GM12878 (cell line): ENCODE measurements around the gene ISL1. TPM values are rescaled to one million over a fixed set of nuclear protein-coding genes. Genes with fewer than 3 reads are reported as not detected.

Experiments
- ATAC-seq: fragments of 200-7000 bp; cut with Tn5 transposase; 3 replicates; pipeline ENCODE4 v1.9.1; 2020; ENCODE audit warnings: mild to moderate bottlenecking, moderate library complexity
- BruUV-seq: library from RNA; stranded (reverse); fragments of 400-500 nt; replicated peaks from 2 replicates; lab custom pipeline; 2021; lab: Mats Ljungman, UMichigan
- CTCF ChIA-PET: fragments of 300-600 bp; sonication (Branson Sonifier 250); formaldehyde crosslinking; extraction: SDS; loops from one replicate; lab custom pipeline; 2021; ENCODE audit warnings: inconsistent platforms; lab: Yijun Ruan, JAX
- POLR2A ChIA-PET: fragments of 350-600 bp; formaldehyde crosslinking; extraction: SDS; loops from one replicate; lab custom pipeline; 2021; ENCODE audit warnings: inconsistent platforms; lab: Charles Lee
- RAD21 ChIA-PET: fragments of 300-600 bp; sonication (Branson Sonifier 250); formaldehyde crosslinking; loops from one replicate; lab custom pipeline; 2023; ENCODE audit warnings: antibody characterized with exemption; ENCODE audit not compliant: unreplicated experiment; lab: Charles Lee
- SMC1A ChIA-PET: fragments of 300-600 bp; sonication (Branson Sonifier 250); formaldehyde crosslinking; loops from one replicate; lab custom pipeline; 2023; ENCODE audit not compliant: unreplicated experiment, uncharacterized antibody; lab: Charles Lee
- DNase-seq: peaks from one replicate; pipeline ENCODE4 v3.0.0-alpha.2; 2011; ENCODE audit warnings: low read depth, low spot score
- FAIRE-seq: peaks from 3 replicates; lab custom pipeline; 2011; peaks lifted over from hg19 to GRCh38; lab: Jason Lieb, UNC
- H2AFZ ChIP-seq: 2 replicates; pipeline ENCODE4 v1.6.0; 2011; ENCODE audit warnings: low read depth, low read length, control low read depth; ENCODE audit not compliant: control insufficient read depth
- H3K27ac ChIP-seq: 2 replicates; pipeline ENCODE4 v1.5.1; 2011; ENCODE audit warnings: control low read depth; ENCODE audit not compliant: control insufficient read depth, insufficient read depth
- H3K27me3 ChIP-seq, 2 experiments: replicated peaks in 1 of 2; 2 replicates each; pipeline versions ENCODE4 v1.6.0 to v1.6.1; 2011; ENCODE audit warnings: low read length in 1 of 2; ENCODE audit not compliant: control insufficient read depth in 2 of 2, insufficient read depth in 2 of 2
- H3K36me3 ChIP-seq, 2 experiments: 2 replicates each; pipeline ENCODE4 v1.5.1; 2011; ENCODE audit warnings: low read length in 1 of 2; ENCODE audit not compliant: control insufficient read depth in 2 of 2, insufficient read depth in 2 of 2
- H3K4me1 ChIP-seq: 2 replicates; pipeline ENCODE4 v1.6.1; 2011; ENCODE audit warnings: mild to moderate bottlenecking, low read length, moderate library complexity, mixed read lengths; ENCODE audit not compliant: control insufficient read depth, insufficient read depth
- H3K4me2 ChIP-seq: 2 replicates; pipeline ENCODE4 v1.6.0; 2011; ENCODE audit warnings: control low read depth; ENCODE audit not compliant: control insufficient read depth, insufficient read depth
- H3K4me3 ChIP-seq: fragments of 200-600 bp; sonication (generic); 2 replicates; pipeline ENCODE4 v1.5.1; 2016
- H3K79me2 ChIP-seq: 2 replicates; pipeline ENCODE4 v1.6.0; 2011; ENCODE audit warnings: low read length; ENCODE audit not compliant: control insufficient read depth, insufficient read depth
- H3K9ac ChIP-seq: 2 replicates; pipeline ENCODE4 v1.8.0; 2011; ENCODE audit warnings: low read length, control low read depth, mixed read lengths; ENCODE audit not compliant: control insufficient read depth, insufficient read depth
- H3K9me3 ChIP-seq: replicated peaks from 3 replicates; pipeline ENCODE4 v1.5.1; 2011; ENCODE audit warnings: mild to moderate bottlenecking, low read length; ENCODE audit not compliant: control insufficient read depth, insufficient read depth
- H4K20me1 ChIP-seq: 2 replicates; pipeline ENCODE4 v1.6.0; 2011; ENCODE audit not compliant: control insufficient read depth, insufficient read depth
- CHD4 ChIP-seq: fragments of 200-600 bp; sonication (generic); IDR thresholded peaks from 2 replicates; pipeline ENCODE4 v1.6.1; 2016; ENCODE audit warnings: mild to moderate bottlenecking
- E2F4 ChIP-seq: IDR thresholded peaks from 2 replicates; pipeline ENCODE4 v1.6.1; 2012; ENCODE audit warnings: low read depth, low read length, improper control_type of control experiment
- KAT2A ChIP-seq: conservative IDR thresholded peaks from 2 replicates; pipeline ENCODE4 v1.6.1; 2011; ENCODE audit warnings: low read depth, low read length; ENCODE audit not compliant: control insufficient read depth
- LARP7 ChIP-seq: fragments of 450-650 bp; IDR thresholded peaks from 2 replicates; pipeline ENCODE4 v1.6.1; 2017; ENCODE audit warnings: mild to moderate bottlenecking
- MTA2 ChIP-seq: fragments of 450-650 bp; IDR thresholded peaks from 2 replicates; pipeline ENCODE4 v1.6.1; 2016; ENCODE audit warnings: low read depth, mild to moderate bottlenecking, moderate library complexity
- NRF1 ChIP-seq: conservative IDR thresholded peaks from 2 replicates; pipeline ENCODE4 v1.6.1; 2011; ENCODE audit warnings: mild to moderate bottlenecking, low read depth, low read length, improper control_type of control experiment
- RBBP5 ChIP-seq: fragments of 200-600 bp; sonication (generic); conservative IDR thresholded peaks from 2 replicates; pipeline ENCODE4 v1.6.1; 2016
- WGBS: methylation state at CpG from one replicate; pipeline ENCODE4 v1.1.6; 2016; ENCODE audit warnings: low lambda C conversion rate; ENCODE audit not compliant: insufficient replicate concordance, insufficient coverage; ENCODE audit errors: missing lambda C conversion rate; 5-methylcytosine and 5-hydroxymethylcytosine counted together
- in situ Hi-C: fragments of 300-500 bp; cut with MboI; formaldehyde crosslinking; loops from 9 replicates; pipeline ENCODE4 v1.14.3; 2018; ENCODE audit warnings: mixed read lengths
- intact Hi-C: fragments of 100-400 bp; cut with micrococcal nuclease; formaldehyde crosslinking; loops from one replicate; pipeline ENCODE4 v1.14.2; 2022; ENCODE audit not compliant: unreplicated experiment
- polyA plus RNA-seq, 11 experiments: library from polyadenylated mRNA; depleted of rRNA in 4 of 11; unstranded in 6 of 11; stranded (reverse) in 5 of 11; fragments of >200 nt; fragmentation: Nextera tagmentation in 4 of 11; fragmentation: Illumina TruSeq in 1 of 11; extraction: Ambion mirVana in 4 of 11; extraction: Trizol in 1 of 11; gene quantifications; 1 replicate in 1 of 11; 2 replicates in 10 of 11; pipeline versions ENCODE4 v1.2.1 to v1.2.3, GENCODE V29; 2011 to 2016; ENCODE audit warnings: inconsistent platforms in 2 of 11, missing spikeins in 2 of 11, low read depth in 1 of 11
- total RNA-seq, 4 experiments: library from RNA; depleted of rRNA in 3 of 4; stranded (reverse); fragments of >200 nt in 3 of 4; fragmentation: Illumina TruSeq in 1 of 4; extraction: Trizol in 1 of 4; gene quantifications; 2 replicates each; pipeline versions ENCODE4 v1.2.1 to v1.2.3, GENCODE V29; 2013 to 2021
- TF ChIP-seq, protein P1 (sequence below): IDR thresholded peaks from 2 replicates; pipeline ENCODE4 v1.6.1; 2011; ENCODE audit warnings: low read depth, low read length, improper control_type of control experiment, borderline replicate concordance
- TF ChIP-seq, protein P2 (sequence below): IDR thresholded peaks from 2 replicates; pipeline ENCODE4 v1.6.1; 2011; ENCODE audit warnings: low read depth, mild to moderate bottlenecking, low read length, moderate library complexity, borderline replicate concordance; ENCODE audit errors: extremely low read depth

The ISL1 gene
- total and polyA plus RNA-seq, 10 of the 15 experiments (the other 5 are each of a cell fraction or from before 2014, with no cell fraction given) = 0.08 TPM; not detected in 9

DNA sequence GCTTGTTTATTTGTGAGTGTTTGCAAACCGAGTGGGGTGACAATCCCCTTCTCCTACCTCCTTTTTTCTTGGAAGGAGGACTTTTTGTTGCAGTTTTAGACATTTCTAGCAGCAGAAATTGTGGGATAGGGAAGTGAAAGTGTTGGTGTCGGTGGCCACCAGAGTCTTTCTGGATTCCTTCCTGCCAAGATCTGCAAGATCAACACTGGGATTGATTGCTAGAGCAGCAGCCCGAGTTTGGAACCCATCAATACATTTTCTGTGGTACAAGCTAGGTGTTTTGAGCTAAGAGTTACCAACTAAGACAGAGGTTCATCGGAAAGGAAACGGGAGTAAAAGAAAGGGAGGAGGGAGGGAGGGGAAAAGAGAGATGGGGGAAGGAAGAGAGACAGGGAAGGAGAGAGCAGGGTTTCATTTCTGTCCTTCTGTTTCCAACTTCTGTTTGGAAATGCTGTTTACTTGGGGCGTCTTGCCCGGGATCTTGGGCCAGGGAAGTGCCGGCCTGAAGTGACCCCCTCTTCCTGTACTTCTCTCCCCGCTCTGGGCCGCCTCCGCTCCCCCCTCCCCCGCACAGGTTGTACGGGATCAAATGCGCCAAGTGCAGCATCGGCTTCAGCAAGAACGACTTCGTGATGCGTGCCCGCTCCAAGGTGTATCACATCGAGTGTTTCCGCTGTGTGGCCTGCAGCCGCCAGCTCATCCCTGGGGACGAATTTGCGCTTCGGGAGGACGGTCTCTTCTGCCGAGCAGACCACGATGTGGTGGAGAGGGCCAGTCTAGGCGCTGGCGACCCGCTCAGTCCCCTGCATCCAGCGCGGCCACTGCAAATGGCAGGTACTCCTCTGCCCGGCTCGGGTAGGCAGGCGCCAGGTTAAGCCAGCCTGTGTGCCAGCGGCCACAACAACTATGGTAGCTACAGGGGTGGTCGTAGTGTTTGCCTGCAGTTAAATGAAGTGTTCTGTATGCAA, 4.0 kb downstream of the ISL1 start:
- Histone ChIP-seq H2AFZ (no peak overlapping the region), H3K4me2 (no peak overlapping the region), H3K27me3 (peaks cover 8 to 12% of the 10 kb centered on the region in 2 experiments), H4K20me1 (no peaks in the 10 kb centered on the region), H3K4me3 (no peak overlapping the region)
- intact Hi-C loops = loop anchor here (10.0 kb wide), 2 partner anchors 618 to 968 kb away; no protein-coding TSS in a partner anchor
- FAIRE-seq = no peak
- POLR2A ChIA-PET = no interaction called here
- TF ChIP-seq, protein P1, sequence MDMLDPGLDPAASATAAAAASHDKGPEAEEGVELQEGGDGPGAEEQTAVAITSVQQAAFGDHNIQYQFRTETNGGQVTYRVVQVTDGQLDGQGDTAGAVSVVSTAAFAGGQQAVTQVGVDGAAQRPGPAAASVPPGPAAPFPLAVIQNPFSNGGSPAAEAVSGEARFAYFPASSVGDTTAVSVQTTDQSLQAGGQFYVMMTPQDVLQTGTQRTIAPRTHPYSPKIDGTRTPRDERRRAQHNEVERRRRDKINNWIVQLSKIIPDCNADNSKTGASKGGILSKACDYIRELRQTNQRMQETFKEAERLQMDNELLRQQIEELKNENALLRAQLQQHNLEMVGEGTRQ = no peak
- TF ChIP-seq, all 136 proteins: peak for 0
- no peaks in the 10 kb centered on the region for H3K36me3 ChIP-seq
- no peak overlapping the region for H3K9ac ChIP-seq
- no peaks in the 10 kb centered on the region; the same call in 2 of the 3 replicates for H3K9me3 ChIP-seq
- ATAC-seq (no peak), DNase-seq (no peak)
- SMC1A ChIA-PET = no interaction called here
- CTCF ChIA-PET = interaction anchor here (0.7 kb wide), 1 partner anchor 899 kb away, joined by 3 read pairs; no protein-coding TSS in a partner anchor
- in situ Hi-C loops = loop anchor here (10.0 to 25.0 kb wide), 2 partner anchors 422 to 1275 kb away; no protein-coding TSS in a partner anchor
- 20% methylated on average over 24 of the region's 38 CpGs for WGBS
- no peak overlapping the region for H3K27ac ChIP-seq
- H3K4me1 ChIP-seq = no peaks in the 10 kb centered on the region
- RAD21 ChIA-PET = no interaction called here
- H3K79me2 ChIP-seq = no peaks in the 10 kb centered on the region
- no TSS peak for BruUV-seq

GRCh38 chr5:51387884-51388275, 4.6 kb downstream of the ISL1 start:
- CTCF ChIA-PET = interaction anchor here (0.7 kb wide), 1 partner anchor 898 kb away, joined by 3 read pairs; no protein-coding TSS in a partner anchor
- no peak for FAIRE-seq

More at GRCh38 chr5:51387884-51388275, 4.6 kb downstream of the ISL1 start:
- Histone ChIP-seq H3K4me2 (no peak overlapping the region), H3K27ac (no peak overlapping the region), H3K9ac (no peak overlapping the region), H3K4me3 (no peak overlapping the region), H4K20me1 (no peaks in the 10 kb centered on the region), H3K4me1 (no peaks in the 10 kb centered on the region), H2AFZ (no peak overlapping the region), H3K27me3 (peaks cover 8% of the 10 kb centered on the region in 2 experiments), H3K9me3 (no peaks in the 10 kb centered on the region; the same call in 2 of the 3 replicates), H3K36me3 (no peaks in the 10 kb centered on the region), H3K79me2 (no peaks in the 10 kb centered on the region)
- POLR2A ChIA-PET = no interaction called here
- DNase-seq (no peak), ATAC-seq (no peak)
- intact Hi-C loops (loop anchor here (10.0 kb wide), 2 partner anchors 617 to 967 kb away; no protein-coding TSS in a partner anchor), in situ Hi-C loops (loop anchor here (10.0 to 25.0 kb wide), 2 partner anchors 423 to 1274 kb away; no protein-coding TSS in a partner anchor)
- BruUV-seq = no TSS peak
- RAD21 ChIA-PET = no interaction called here
- 6% methylated on average over 10 of the region's 10 CpGs for WGBS
- SMC1A ChIA-PET = no interaction called here
- no peak for TF ChIP-seq RBBP5
- no peak for TF ChIP-seq E2F4
- TF ChIP-seq LARP7 = no peak
- TF ChIP-seq CHD4 = no peak
- TF ChIP-seq, protein P2, sequence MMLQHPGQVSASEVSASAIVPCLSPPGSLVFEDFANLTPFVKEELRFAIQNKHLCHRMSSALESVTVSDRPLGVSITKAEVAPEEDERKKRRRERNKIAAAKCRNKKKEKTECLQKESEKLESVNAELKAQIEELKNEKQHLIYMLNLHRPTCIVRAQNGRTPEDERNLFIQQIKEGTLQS = no peak
- TF ChIP-seq MTA2 = no peak
- no peak for TF ChIP-seq NRF1
- TF ChIP-seq KAT2A = no peak
